IMR-90 (cell line): ENCODE data around the gene MMRN2. TPM values are rescaled to one million over a fixed set of nuclear protein-coding genes. Genes with fewer than 3 reads are reported as not detected.

Experiments
- ATAC-seq: fragments of 200-7000 bp; cut with Tn5 transposase; 2 replicates; pipeline ENCODE4 v1.9.1; 2020; ENCODE audit warnings: low read depth, mild to moderate bottlenecking, moderate library complexity
- BruUV-seq: library from RNA; stranded (reverse); fragments of 400-500 nt; replicated peaks from 2 replicates; lab custom pipeline; 2021; lab: Mats Ljungman, UMichigan
- CTCF ChIA-PET: fragments of 300-600 bp; formaldehyde crosslinking; extraction: SDS; loops from one replicate; lab custom pipeline; 2021; ENCODE audit warnings: antibody characterized with exemption; lab: Yijun Ruan, JAX
- POLR2A ChIA-PET: fragments of 300-600 bp; sonication (Branson Sonifier 250); formaldehyde crosslinking; loops from one replicate; lab custom pipeline; 2022; ENCODE audit warnings: antibody characterized with exemption; ENCODE audit not compliant: unreplicated experiment; lab: Charles Lee
- DNase-seq: peaks from one replicate; pipeline ENCODE4 v3.0.0; 2013
- H2AFZ ChIP-seq: replicated peaks from 2 replicates; pipeline ENCODE3; 2013; ENCODE audit warnings: low read length, mild to moderate bottlenecking; ENCODE audit not compliant: poor library complexity
- H2AK5ac ChIP-seq: 2 replicates; pipeline ENCODE4 v1.6.1; 2013; ENCODE audit warnings: low read depth, low read length, inconsistent platforms
- H2AK9ac ChIP-seq: replicated peaks from 2 replicates; pipeline ENCODE3; 2013; ENCODE audit warnings: mild to moderate bottlenecking, low read depth, low read length, moderate library complexity; ENCODE audit not compliant: poor library complexity
- H2BK120ac ChIP-seq: 2 replicates; pipeline ENCODE4 v1.6.1; 2013; ENCODE audit warnings: low read depth, low read length, inconsistent platforms
- H2BK15ac ChIP-seq: 3 replicates; pipeline ENCODE4 v1.6.1; 2013; ENCODE audit warnings: low read depth, low read length, inconsistent platforms
- H2BK20ac ChIP-seq: 2 replicates; pipeline ENCODE4 v1.6.1; 2013; ENCODE audit warnings: low read depth, mild to moderate bottlenecking, inconsistent platforms, low read length, moderate library complexity
- H2BK5ac ChIP-seq: 2 replicates; pipeline ENCODE4 v1.6.1; 2013; ENCODE audit warnings: mild to moderate bottlenecking, low read depth, low read length, inconsistent platforms; ENCODE audit not compliant: poor library complexity, severe bottlenecking
- H3K14ac ChIP-seq: replicated peaks from 2 replicates; pipeline ENCODE4 v1.6.1; 2013; ENCODE audit warnings: low read depth, low read length, inconsistent platforms
- H3K18ac ChIP-seq: 2 replicates; pipeline ENCODE4 v1.6.1; 2013; ENCODE audit warnings: low read depth, low read length, control low read depth
- H3K23ac ChIP-seq: 2 replicates; pipeline ENCODE4 v1.6.1; 2013; ENCODE audit warnings: low read depth, low read length, inconsistent platforms
- H3K27ac ChIP-seq: 2 replicates; pipeline ENCODE4 v1.5.1; 2013; ENCODE audit warnings: mild to moderate bottlenecking, control low read depth, low read length; ENCODE audit not compliant: insufficient read depth
- H3K27me3 ChIP-seq: 2 replicates; pipeline ENCODE4 v1.6.1; 2013; ENCODE audit warnings: low read length; ENCODE audit not compliant: control insufficient read depth, insufficient read depth
- H3K36me3 ChIP-seq: 2 replicates; pipeline ENCODE4 v1.6.1; 2013; ENCODE audit warnings: low read length, mixed read lengths; ENCODE audit not compliant: control insufficient read depth, insufficient read depth
- H3K4ac ChIP-seq: 2 replicates; pipeline ENCODE4 v1.6.1; 2013; ENCODE audit warnings: low read depth, low read length, inconsistent platforms
- H3K4me1 ChIP-seq: 2 replicates; pipeline ENCODE4 v1.6.1; 2013; ENCODE audit warnings: low read length, mixed read lengths; ENCODE audit not compliant: control insufficient read depth, insufficient read depth
- H3K4me2 ChIP-seq: 2 replicates; pipeline ENCODE4 v1.6.1; 2013; ENCODE audit warnings: low read depth, mild to moderate bottlenecking, control low read depth, low read length, moderate library complexity
- H3K4me3 ChIP-seq: 2 replicates; pipeline ENCODE4 v1.5.1; 2013; ENCODE audit warnings: low read depth, mild to moderate bottlenecking, control low read depth, low read length, moderate library complexity; ENCODE audit not compliant: insufficient read depth
- H3K56ac ChIP-seq: 2 replicates; pipeline ENCODE4 v1.6.1; 2013; ENCODE audit warnings: low read length, inconsistent platforms; ENCODE audit not compliant: insufficient read depth; ENCODE audit errors: extremely low read depth
- H3K79me1 ChIP-seq, 2 experiments: 2 replicates each; pipeline ENCODE4 v1.6.1; 2013; ENCODE audit warnings: low read length in 2 of 2, inconsistent platforms in 1 of 2, low read depth in 1 of 2
- H3K9ac ChIP-seq: 2 replicates; pipeline ENCODE4 v1.6.1; 2013; ENCODE audit warnings: low read depth, low read length, control low read depth
- H3K9me1 ChIP-seq: 2 replicates; pipeline ENCODE4 v1.6.1; 2013; ENCODE audit warnings: low read length, inconsistent platforms; ENCODE audit not compliant: insufficient read depth
- H3K9me3 ChIP-seq: 2 replicates; pipeline ENCODE4 v1.6.1; 2013; ENCODE audit warnings: low read length; ENCODE audit not compliant: control insufficient read depth, insufficient read depth
- H4K20me1 ChIP-seq: 2 replicates; pipeline ENCODE4 v1.6.1; 2013; ENCODE audit warnings: low read length, inconsistent platforms; ENCODE audit not compliant: insufficient read depth
- H4K5ac ChIP-seq: 2 replicates; pipeline ENCODE4 v1.6.1; 2013; ENCODE audit warnings: mild to moderate bottlenecking, low read depth, low read length, control low read depth
- H4K8ac ChIP-seq, 2 experiments: 2 replicates each; pipeline ENCODE4 v1.6.1; 2013; ENCODE audit warnings: low read depth in 2 of 2, low read length in 2 of 2, control low read depth in 1 of 2, inconsistent platforms in 1 of 2
- H4K91ac ChIP-seq: 2 replicates; pipeline ENCODE4 v1.6.1; 2013; ENCODE audit warnings: low read depth, low read length, inconsistent platforms; ENCODE audit not compliant: insufficient read depth
- BHLHE40 ChIP-seq: fragments of 150-350 bp; IDR thresholded peaks from 2 replicates; pipeline ENCODE4 v1.6.1; 2016; ENCODE audit warnings: mild to moderate bottlenecking, low read depth, low read length
- ELK1 ChIP-seq: fragments of 150-350 bp; IDR thresholded peaks from 2 replicates; pipeline ENCODE4 v1.6.1; 2016; ENCODE audit warnings: low read depth, mild to moderate bottlenecking, low read length, moderate library complexity, borderline replicate concordance
- SMC3 ChIP-seq: fragments of 150-350 bp; IDR thresholded peaks from 2 replicates; pipeline ENCODE4 v1.6.1; 2016; ENCODE audit warnings: low read depth, mild to moderate bottlenecking, antibody characterized with exemption, low read length, moderate library complexity
- USF2 ChIP-seq: fragments of 150-350 bp; IDR thresholded peaks from 2 replicates; pipeline ENCODE4 v1.6.1; 2017; ENCODE audit warnings: mild to moderate bottlenecking, antibody characterized with exemption, low read length, low read depth
- WGBS, 2 experiments: methylation state at CpG; one replicate each; pipeline versions ENCODE4 v1.1.5 to v1.1.7; 2013; ENCODE audit warnings: missing lambda C conversion rate in 2 of 2; ENCODE audit not compliant: insufficient read length in 1 of 2; ENCODE audit errors: extremely low coverage in 2 of 2; 5-methylcytosine and 5-hydroxymethylcytosine counted together
- dilution Hi-C: fragments of 300-500 bp; cut with HindIII; formaldehyde crosslinking; loops from one replicate; pipeline ENCODE4 v1.14.3; 2018; ENCODE audit warnings: low sequenced_read_pairs; ENCODE audit not compliant: unreplicated experiment
- in situ Hi-C: fragments of 300-500 bp; cut with MboI; formaldehyde crosslinking; loops from 3 replicates; pipeline ENCODE4 v1.14.3; 2019; ENCODE audit warnings: low sequenced_read_pairs, inconsistent platforms, mixed read lengths
- intact Hi-C: fragments of 100-400 bp; cut with micrococcal nuclease; formaldehyde crosslinking; loops from 2 replicates; pipeline ENCODE4 v1.10.0; 2022
- microRNA-seq, 2 experiments: library from miRNA; stranded (forward) in 1 of 2; unstranded in 1 of 2; fragments of 10-50 nt in 1 of 2; fragments of <30 nt in 1 of 2; gene quantifications in 1 of 2; microRNA quantifications in 1 of 2; one replicate each; pipeline versions ENCODE3 to v1.1.0; 2013 to 2020; ENCODE audit not compliant: insufficient read depth in 1 of 2, insufficient read length in 1 of 2, unreplicated experiment in 1 of 2
- polyA plus RNA-seq, 3 experiments: library from polyadenylated mRNA; depleted of rRNA; stranded (reverse); fragments of >200 nt; gene quantifications; 2 replicates each; pipeline ENCODE4 v1.2.3, GENCODE V29; 2012; ENCODE audit warnings: low replicate concordance in 1 of 3
- small RNA-seq, 5 experiments: library from RNA; depleted of rRNA; stranded (forward); fragments of <200 nt; gene quantifications; one replicate each; pipeline ENCODE3, GENCODE V24; 2012
- total RNA-seq: library from RNA; depleted of rRNA; stranded (reverse); fragments of >200 nt; gene quantifications from 2 replicates; pipeline ENCODE4 v1.2.3, GENCODE V29; 2012; rRNA removed

MMRN2 gene
- total and polyA plus RNA-seq, 2 of the 4 experiments (the other 2 are of a cell fraction), result 1.6 to 1.8 TPM

GRCh38 chr10:86888585-86889381 is 68.6 kb downstream of the MMRN2 start:
- DNase-seq (peak; percentile 71), ATAC-seq (peak; percentile 86)
- Histone ChIP-seq H2BK120ac (no peak overlapping the region; the same call in 1 of the 2 replicates), H3K14ac (no peak overlapping the region), H2BK15ac (no peak overlapping the region), H3K4me3 (no peak overlapping the region), H3K9me3 (no peaks in the 10 kb centered on the region), H3K79me1 (peaks cover 32 to 57% of the 10 kb centered on the region in 2 experiments), H3K56ac (no peak overlapping the region), H4K20me1 (no peaks in the 10 kb centered on the region; the same call in 1 of the 2 replicates), H4K91ac (no peak overlapping the region), H3K36me3 (peaks cover 3% of the 10 kb centered on the region; the same call in 1 of the 2 replicates), H3K4ac (no peak overlapping the region), H2AK9ac (no peak overlapping the region), H3K4me1 (no peaks in the 10 kb centered on the region; the same call in none of the 2 replicates), H3K27me3 (no peaks in the 10 kb centered on the region), H3K4me2 (peak overlapping the region; percentile 63; the same call in 1 of the 2 replicates), H3K9ac (no peak overlapping the region), H3K27ac (no peak overlapping the region), H3K9me1 (peaks cover 2% of the 10 kb centered on the region; the same call in 1 of the 2 replicates), H2BK5ac (peak overlapping the region; percentile 42), H3K23ac (peak overlapping the region; percentile 6; the same call in 1 of the 2 replicates), H2AFZ (no peak overlapping the region), H2BK20ac (no peak overlapping the region), H4K8ac (peak overlapping the region in 1 of 2 experiments; percentile 23; a peak in 1 of 4 replicates), H4K5ac (no peak overlapping the region; the same call in 1 of the 2 replicates), H3K18ac (peak overlapping the region; percentile 20; the same call in 1 of the 2 replicates), H2AK5ac (no peak overlapping the region)
- TF ChIP-seq SMC3, result no peak
- TF ChIP-seq ELK1, result no peak
- TF ChIP-seq USF2, result no peak
- TF ChIP-seq BHLHE40, result no peak
- intact Hi-C loops, result no loop called here
- ChIA-PET CTCF (interaction anchor here (0.5 kb wide), 1 partner anchor 174 kb away, joined by 3 read pairs; no protein-coding TSS in a partner anchor), POLR2A (no interaction called here)
- in situ Hi-C loops, result loop anchor here (25.0 kb wide), 1 partner anchor 376 kb away; the partner anchor contains the start of gene WAPL
- WGBS, 2 experiments, result 40% methylated on average over 1 of the region's 7 CpGs; no CpG with 5 or more reads in 1 of the 2 experiments
- dilution Hi-C loops, result no loop called here
- no TSS peak for BruUV-seq

Small RNAs within 50 kb of the gene (microRNA-seq; reads per million reads assigned to microRNA genes)
- not detected for gene BMS1P3 (ENCODE audit: insufficient read depth, insufficient read length)
- gene RNU1-19P (ENCODE audit: insufficient read depth, insufficient read length), result not detected

Small RNAs within 50 kb of the gene (small RNA-seq; reads per million reads assigned to genes)
- gene BMS1P3 (0 reads per million in 5 experiments), gene RNU1-19P (0 to 3.0 (median 0.08) reads per million in 5 experiments)

Other genes with a start within 250 kb of the MMRN2 start
- gene BMPR1A, start 201.0 kb downstream of the MMRN2 start, total RNA-seq, result 93.7 and 94.7 TPM in 2 replicates
- 13.5 and 15.9 TPM in 2 replicates for gene BMPR1A, start 201.0 kb downstream of the MMRN2 start, polyA plus RNA-seq (2012; rRNA removed)
- 10.6 and 11.9 TPM in 2 replicates for gene SNCG, start 984 bp upstream of the MMRN2 start, total RNA-seq
- 17.9 and 19.0 TPM in 2 replicates for gene SNCG, start 984 bp upstream of the MMRN2 start, polyA plus RNA-seq (2012; rRNA removed)
- gene ADIRF, start 10.9 kb upstream of the MMRN2 start, total RNA-seq, result 2.3 and 2.5 TPM in 2 replicates
- gene ADIRF, start 10.9 kb upstream of the MMRN2 start, polyA plus RNA-seq (2012; rRNA removed), result 7.2 and 12.4 TPM in 2 replicates
- not detected in 2 replicates for gene FAM25A, start 62.7 kb upstream of the MMRN2 start, total RNA-seq
- not detected in 2 replicates for gene FAM25A, start 62.7 kb upstream of the MMRN2 start, polyA plus RNA-seq (2012; rRNA removed)
- 210 and 222 TPM in 2 replicates for gene GLUD1, start 137.2 kb upstream of the MMRN2 start, total RNA-seq
- 58.9 and 64.8 TPM in 2 replicates for gene GLUD1, start 137.2 kb upstream of the MMRN2 start, polyA plus RNA-seq (2012; rRNA removed)
- gene SHLD2, start 137.6 kb upstream of the MMRN2 start, total RNA-seq, result 19.9 and 28.1 TPM in 2 replicates
- gene SHLD2, start 137.6 kb upstream of the MMRN2 start, polyA plus RNA-seq (2012; rRNA removed), result 7.4 and 10.6 TPM in 2 replicates